PC-9 (cell line): ENCODE data around the gene FHL3. TPM values are rescaled to one million over a fixed set of nuclear protein-coding genes. Genes with fewer than 3 reads are reported as not detected.

ENCODE experiments used
- BruUV-seq: library from RNA; stranded (reverse); fragments of 400-500 nt; replicated peaks from 2 replicates; lab custom pipeline; 2021; lab: Mats Ljungman, UMichigan
- CTCF ChIA-PET: fragments of 300-600 bp; sonication (Branson Sonifier 250); formaldehyde crosslinking; loops from one replicate; lab custom pipeline; 2022; ENCODE audit warnings: antibody characterized with exemption; lab: Charles Lee
- POLR2A ChIA-PET: fragments of 300-600 bp; sonication (Branson Sonifier 250); formaldehyde crosslinking; loops from one replicate; lab custom pipeline; 2022; ENCODE audit warnings: antibody characterized with exemption; ENCODE audit not compliant: unreplicated experiment; lab: Charles Lee
- DNase-seq, 2 experiments: peaks; one replicate each; pipeline versions ENCODE4 v3.0.0 to v3.0.0-alpha.2; 2015 to 2022; ENCODE audit warnings: mixed read lengths in 1 of 2
- H2AFZ ChIP-seq: fragments of 200-600 bp; sonication (generic); 2 replicates; pipeline ENCODE4 v1.8.1; 2017; ENCODE audit warnings: antibody characterized with exemption
- H3F3A ChIP-seq: fragments of 200-600 bp; sonication (generic); 2 replicates; pipeline ENCODE4 v1.8.1; 2017; ENCODE audit warnings: antibody characterized with exemption, mild to moderate bottlenecking, low read depth; ENCODE audit not compliant: insufficient read depth
- H3K27ac ChIP-seq: fragments of 200-600 bp; sonication (generic); 2 replicates; pipeline ENCODE4 v1.6.1; 2016; ENCODE audit warnings: mixed run types
- H3K27me3 ChIP-seq: fragments of 200-600 bp; sonication (generic); 2 replicates; pipeline ENCODE4 v1.6.1; 2016; ENCODE audit warnings: low read depth, mixed run types; ENCODE audit not compliant: insufficient read depth
- H3K36me3 ChIP-seq: fragments of 200-600 bp; sonication (generic); 2 replicates; pipeline ENCODE4 v1.6.1; 2016; ENCODE audit warnings: low read depth, mixed run types
- H3K4me1 ChIP-seq: fragments of 200-600 bp; sonication (generic); replicated peaks from 2 replicates; pipeline ENCODE4 v1.6.1; 2016; ENCODE audit warnings: mixed run types; ENCODE audit not compliant: insufficient read depth
- H3K4me2 ChIP-seq: fragments of 200-600 bp; sonication (generic); 2 replicates; pipeline ENCODE4 v1.6.1; 2017; ENCODE audit warnings: mixed run types
- H3K4me3 ChIP-seq: fragments of 200-600 bp; sonication (generic); 2 replicates; pipeline ENCODE4 v1.6.1; 2016; ENCODE audit warnings: mixed run types
- H3K79me2 ChIP-seq: fragments of 200-600 bp; sonication (generic); 2 replicates; pipeline ENCODE4 v1.6.1; 2017; ENCODE audit warnings: low read depth, mixed run types
- H3K9me2 ChIP-seq: fragments of 200-600 bp; sonication (generic); 2 replicates; pipeline ENCODE4 v1.8.1; 2017; ENCODE audit warnings: mild to moderate bottlenecking; ENCODE audit not compliant: insufficient read depth
- H3K9me3 ChIP-seq: fragments of 200-600 bp; sonication (generic); 2 replicates; pipeline ENCODE4 v1.8.1; 2016; ENCODE audit warnings: low read depth; ENCODE audit not compliant: insufficient read depth
- H4K20me1 ChIP-seq: fragments of 200-600 bp; sonication (generic); 2 replicates; pipeline ENCODE4 v1.8.1; 2017; ENCODE audit not compliant: insufficient read depth
- EZH2 ChIP-seq: fragments of 200-600 bp; sonication (generic); IDR thresholded peaks from 2 replicates; pipeline ENCODE4 v1.8.0; 2017; ENCODE audit warnings: antibody characterized with exemption, low read depth
- intact Hi-C: fragments of 100-400 bp; cut with micrococcal nuclease; formaldehyde crosslinking; loops from one replicate; pipeline ENCODE4 v1.10.0; 2022; ENCODE audit not compliant: unreplicated experiment
- total RNA-seq: library from RNA; stranded (reverse); gene quantifications from 2 replicates; pipeline ENCODE4 v1.2.3, GENCODE V29; 2021
- TF ChIP-seq, protein P1 (sequence below): fragments of 200-600 bp; sonication (generic); conservative IDR thresholded peaks from 2 replicates; pipeline ENCODE4 v1.6.1; 2017; ENCODE audit warnings: mixed run types, antibody characterized with exemption, mild to moderate bottlenecking, moderate library complexity

Gene FHL3
- total RNA-seq, 1 experiment from 2014 or later, result 26.2 TPM

DNA sequence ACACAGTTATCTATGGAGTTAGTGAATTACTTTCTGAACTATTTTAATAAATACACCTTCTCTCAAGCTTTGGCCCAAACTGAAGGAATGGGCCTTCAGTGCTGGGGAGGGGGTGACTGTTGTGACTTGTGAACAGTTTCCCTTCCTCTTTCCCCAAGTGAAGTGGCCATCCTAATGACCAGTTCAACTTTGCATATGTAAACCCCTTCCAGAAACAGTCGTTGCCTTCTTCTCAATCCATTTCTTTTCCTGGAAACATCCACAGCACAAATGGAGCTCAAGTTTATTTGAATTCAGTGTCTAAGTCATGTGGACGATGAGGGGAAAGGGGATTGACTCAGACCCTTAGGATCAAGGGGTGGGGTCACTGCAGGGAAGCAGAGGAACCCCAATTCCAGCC, 57.1 kb downstream of the FHL3 start:
- POLR2A ChIA-PET, result interaction anchor here (0.6 kb wide), 1 partner anchor 1368 kb away, joined by 3 read pairs; no protein-coding TSS in a partner anchor
- no peaks in the 10 kb centered on the region for H4K20me1 ChIP-seq
- H3K79me2 ChIP-seq, result no peaks in the 10 kb centered on the region
- no peak overlapping the region for H3K4me3 ChIP-seq
- H3K27me3 ChIP-seq, result no peaks in the 10 kb centered on the region
- no peak overlapping the region for H3K4me2 ChIP-seq
- no peak overlapping the region for H3K27ac ChIP-seq
- no peaks in the 10 kb centered on the region for H3K9me2 ChIP-seq
- no peaks in the 10 kb centered on the region for H3K36me3 ChIP-seq
- TF ChIP-seq, protein P1, sequence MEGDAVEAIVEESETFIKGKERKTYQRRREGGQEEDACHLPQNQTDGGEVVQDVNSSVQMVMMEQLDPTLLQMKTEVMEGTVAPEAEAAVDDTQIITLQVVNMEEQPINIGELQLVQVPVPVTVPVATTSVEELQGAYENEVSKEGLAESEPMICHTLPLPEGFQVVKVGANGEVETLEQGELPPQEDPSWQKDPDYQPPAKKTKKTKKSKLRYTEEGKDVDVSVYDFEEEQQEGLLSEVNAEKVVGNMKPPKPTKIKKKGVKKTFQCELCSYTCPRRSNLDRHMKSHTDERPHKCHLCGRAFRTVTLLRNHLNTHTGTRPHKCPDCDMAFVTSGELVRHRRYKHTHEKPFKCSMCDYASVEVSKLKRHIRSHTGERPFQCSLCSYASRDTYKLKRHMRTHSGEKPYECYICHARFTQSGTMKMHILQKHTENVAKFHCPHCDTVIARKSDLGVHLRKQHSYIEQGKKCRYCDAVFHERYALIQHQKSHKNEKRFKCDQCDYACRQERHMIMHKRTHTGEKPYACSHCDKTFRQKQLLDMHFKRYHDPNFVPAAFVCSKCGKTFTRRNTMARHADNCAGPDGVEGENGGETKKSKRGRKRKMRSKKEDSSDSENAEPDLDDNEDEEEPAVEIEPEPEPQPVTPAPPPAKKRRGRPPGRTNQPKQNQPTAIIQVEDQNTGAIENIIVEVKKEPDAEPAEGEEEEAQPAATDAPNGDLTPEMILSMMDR, result no peak
- no peak for TF ChIP-seq EZH2
- H2AFZ ChIP-seq, result no peak overlapping the region
- peaks cover 14% of the 10 kb centered on the region for H3K4me1 ChIP-seq
- CTCF ChIA-PET, result no interaction called here
- BruUV-seq, result no TSS peak
- no peaks in the 10 kb centered on the region for H3K9me3 ChIP-seq
- intact Hi-C loops, result no loop called here
- peaks cover 7% of the 10 kb centered on the region; the same call in 1 of the 2 replicates for H3F3A ChIP-seq
- no peak for DNase-seq

DNA sequence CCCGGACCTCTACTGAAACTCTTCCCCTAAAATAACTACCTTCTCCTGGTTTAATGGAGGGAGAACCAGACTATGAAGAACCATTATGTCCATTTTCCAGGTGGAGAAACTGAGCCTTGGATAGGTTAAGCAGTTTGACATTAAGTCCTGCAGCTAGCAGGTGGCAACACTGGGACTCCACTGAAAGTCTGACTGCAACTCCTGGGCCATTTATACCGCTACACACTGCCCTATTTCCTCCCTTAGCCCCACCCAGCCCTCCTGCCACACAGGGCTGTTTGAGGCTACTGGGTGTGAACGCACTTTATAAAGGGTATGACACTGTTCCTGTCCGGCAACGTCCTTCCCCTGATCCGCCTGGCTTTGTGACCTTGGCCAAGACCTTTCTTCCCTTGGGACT, 58.0 kb downstream of the FHL3 start:
- peak overlapping the region; percentile 61; the same call in 1 of the 2 replicates for H3K4me3 ChIP-seq
- no TSS peak for BruUV-seq
- no peaks in the 10 kb centered on the region for H3K9me2 ChIP-seq

More for the DNA sequence above, 58.0 kb downstream of the FHL3 start:
- Histone ChIP-seq H3K79me2 (no peaks in the 10 kb centered on the region), H3K4me2 (peak overlapping the region; percentile 77), H3K4me1 (peaks cover 14% of the 10 kb centered on the region), H3K27ac (no peak overlapping the region), H3K27me3 (no peaks in the 10 kb centered on the region), H4K20me1 (no peaks in the 10 kb centered on the region), H3F3A (peaks cover 7% of the 10 kb centered on the region; the same call in 1 of the 2 replicates), H2AFZ (no peak overlapping the region; the same call in 1 of the 2 replicates), H3K36me3 (no peaks in the 10 kb centered on the region), H3K9me3 (no peaks in the 10 kb centered on the region)
- ChIA-PET CTCF (no interaction called here), POLR2A (interaction anchor here (0.5 kb wide), 1 partner anchor 11 kb away, joined by 3 read pairs; no protein-coding TSS in a partner anchor)
- TF ChIP-seq, protein P1, result no peak
- no peak for TF ChIP-seq EZH2
- intact Hi-C loops, result no loop called here
- no peak for DNase-seq

Other genes with a start within 250 kb of the FHL3 start
- gene EPHA10, start 240.4 kb downstream of the FHL3 start, total RNA-seq, result 7.6 and 12.1 TPM in 2 replicates
- gene MANEAL, start 211.7 kb downstream of the FHL3 start, total RNA-seq, result 11.3 and 13.1 TPM in 2 replicates
- 51.8 and 75.8 TPM in 2 replicates for gene C1orf122, start 197.7 kb downstream of the FHL3 start, total RNA-seq
- 13.2 and 16.0 TPM in 2 replicates for gene YRDC, start 197.3 kb downstream of the FHL3 start, total RNA-seq
- 22.1 and 22.5 TPM in 2 replicates for gene MTF1, start 145.9 kb downstream of the FHL3 start, total RNA-seq
- gene INPP5B, start 58.5 kb downstream of the FHL3 start, total RNA-seq, result 26.7 and 28.1 TPM in 2 replicates
- 82.6 and 99.1 TPM in 2 replicates for gene SF3A3, start 15.5 kb downstream of the FHL3 start, total RNA-seq
- 21.8 and 36.4 TPM in 2 replicates for gene UTP11, start 7.2 kb upstream of the FHL3 start, total RNA-seq
- gene POU3F1, start 41.3 kb upstream of the FHL3 start, total RNA-seq, result not detected in 2 replicates